Activated CD8-positive, alpha-beta memory T cell treated with anti-CD3 and anti-CD28 coated beads, Interleukin-2, amount 50 U/mL, for 4 hours (primary cell): ENCODE results near the gene KRTAP4-12.
"Not testable (repeated sequence)": the region's sequence is repeated elsewhere in the genome, so short reads cannot be mapped to it uniquely, and the experiment has no call there.

ENCODE experiments used
- DNase-seq: peaks from one replicate; pipeline ENCODE4 v3.0.0-alpha.2; 2020

The KRTAP4-12 gene

DNA sequence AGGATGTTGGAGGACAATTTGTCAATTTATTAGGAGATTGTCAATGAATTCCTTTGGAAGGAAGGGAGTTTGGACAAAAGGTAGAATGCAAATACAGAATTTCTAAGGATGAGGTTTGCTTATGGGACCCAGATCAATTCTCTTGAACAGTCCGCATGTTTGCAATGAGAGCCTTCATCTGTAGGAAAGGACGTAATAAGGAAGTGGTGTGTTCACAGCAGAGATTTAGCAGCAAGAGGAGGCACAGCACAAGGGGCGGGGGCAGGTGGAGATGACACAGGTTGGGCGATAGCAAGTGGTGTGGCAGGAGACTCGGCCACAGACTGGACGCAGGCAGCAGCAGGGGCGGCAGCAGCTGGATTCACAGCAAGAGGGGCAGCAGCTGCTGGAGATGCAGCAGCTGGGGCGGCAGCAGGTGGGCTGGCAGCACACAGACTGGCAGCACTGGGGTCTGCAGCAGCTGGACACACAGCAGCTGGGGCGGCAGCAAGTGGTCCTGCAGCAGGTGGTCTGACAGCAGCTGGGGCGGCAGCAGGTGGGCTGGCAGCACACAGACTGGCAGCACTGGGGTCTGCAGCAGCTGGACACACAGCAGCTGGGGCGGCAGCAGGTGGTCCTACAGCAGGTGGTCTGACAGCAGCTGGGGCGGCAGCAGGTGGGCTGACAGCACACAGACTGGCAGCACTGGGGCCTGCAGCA is 541 bp downstream of the KRTAP4-12 start:
- DNase-seq, result not testable (repeated sequence)

DNA sequence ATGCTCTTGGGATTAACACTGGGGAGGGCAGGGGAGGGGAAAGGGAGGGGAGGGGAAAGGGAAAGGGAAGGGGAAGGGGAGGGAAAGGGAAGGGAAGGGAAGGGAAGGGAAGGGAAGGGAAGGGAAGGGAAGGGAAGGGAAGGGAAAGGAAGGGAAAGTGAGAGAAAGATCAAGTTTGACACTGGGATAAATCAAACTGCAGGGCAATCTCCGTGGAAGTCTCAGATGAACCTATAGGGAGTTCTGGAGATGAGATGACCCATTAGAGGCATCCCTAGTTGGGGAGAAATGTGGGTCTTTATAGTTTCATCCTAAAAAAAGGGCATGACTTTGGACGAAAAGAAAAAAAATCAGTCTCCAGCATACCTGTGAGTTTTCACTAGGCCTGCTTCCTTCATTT is 2.2 kb downstream of the KRTAP4-12 start:
- no peak for DNase-seq

DNA sequence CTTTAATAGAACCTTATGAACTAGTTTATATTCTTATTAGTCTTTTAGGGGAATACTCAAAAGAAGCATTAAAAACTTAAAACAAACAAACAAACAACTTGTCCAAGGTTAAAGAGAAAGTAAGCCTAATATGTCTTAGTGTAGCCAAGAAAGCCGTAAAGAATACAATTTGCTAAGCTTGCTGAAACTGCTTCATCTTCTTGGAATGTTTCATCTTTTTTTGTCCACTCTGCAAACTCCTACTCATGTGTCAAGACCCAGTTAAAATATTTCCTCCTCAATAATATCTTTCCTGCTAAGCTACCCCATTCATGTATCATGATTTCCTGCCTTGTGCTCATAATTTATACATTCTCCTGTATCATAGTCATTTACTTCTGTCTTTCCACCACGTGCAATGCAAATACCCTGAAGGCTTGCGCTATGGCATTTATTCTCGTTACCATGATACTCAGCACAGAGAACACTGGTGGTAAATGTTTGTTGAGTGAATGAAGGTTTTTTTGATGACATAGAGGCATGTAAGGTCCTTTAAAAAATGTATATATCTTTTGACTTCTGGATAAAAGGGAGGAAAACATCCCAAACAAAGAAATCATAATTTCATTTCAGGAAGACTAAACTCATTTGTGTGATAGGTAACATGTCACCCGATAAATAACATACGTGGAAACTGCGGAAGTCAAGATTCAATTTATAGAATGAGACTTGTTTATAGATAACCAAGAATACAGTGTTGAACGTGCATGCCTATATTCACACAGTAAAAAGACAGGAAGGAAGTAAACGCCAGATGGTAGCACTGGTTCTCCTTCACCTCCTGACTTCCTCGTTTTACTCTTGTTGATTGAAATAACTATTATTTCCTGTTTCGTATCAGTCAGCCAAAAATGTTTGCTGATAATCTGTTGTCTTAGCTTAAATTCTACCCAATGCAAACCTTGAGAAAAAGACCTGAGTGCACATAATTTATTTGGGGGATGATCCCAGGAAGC is 4.0 kb downstream of the KRTAP4-12 start:
- DNase-seq, result not testable (repeated sequence)

DNA sequence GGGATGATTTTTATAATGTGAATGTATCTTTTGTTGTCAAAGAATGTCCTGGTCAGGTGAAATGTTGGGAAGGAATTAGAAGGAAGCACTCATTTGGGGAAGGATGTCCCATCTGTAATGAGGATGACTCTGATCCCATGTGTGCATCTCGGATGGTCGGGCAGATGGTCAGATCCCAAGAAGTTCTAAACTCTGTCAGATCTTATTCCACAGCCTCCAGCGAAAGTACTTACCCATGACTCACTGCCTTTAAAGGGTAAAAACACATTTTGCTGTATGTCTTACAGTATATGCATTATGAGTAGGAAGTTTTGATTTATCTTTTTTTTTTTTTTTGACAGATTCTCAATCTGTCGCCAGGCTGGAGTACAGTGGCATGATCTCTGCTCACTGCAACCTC is 5.3 kb downstream of the KRTAP4-12 start:
- no peak for DNase-seq

GRCh38 chr17:41117846-41118386 is 6.1 kb downstream of the KRTAP4-12 start, which contains the start of gene KRTAP4-11:
KRTAP4-11 (minus strand) TSS chr17:41118373; CDS start chr17:41118315, 58 bp downstream.
- DNase-seq, result not testable (repeated sequence)

DNA sequence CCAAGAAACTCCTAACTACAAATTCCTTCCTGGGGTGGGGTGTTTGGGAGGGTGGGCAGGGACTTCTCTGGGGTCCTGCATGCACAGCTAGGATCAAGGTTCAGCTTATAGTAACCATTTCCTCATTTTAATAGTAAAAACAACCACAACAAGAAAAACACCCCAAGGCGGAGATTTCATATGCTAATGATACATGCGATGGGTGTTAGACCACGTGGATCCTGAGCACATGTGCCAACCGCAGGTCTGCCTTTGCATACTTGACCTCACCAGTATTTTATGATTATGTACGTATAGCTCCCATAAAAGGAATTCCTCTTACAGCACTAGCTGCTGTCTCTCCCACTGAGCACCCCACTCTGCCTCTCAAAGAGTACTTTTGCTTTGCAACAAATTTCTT is 7.7 kb downstream of the KRTAP4-12 start:
- no peak for DNase-seq

GRCh38 chr17:41111151-41111885 is 12.7 kb downstream of the KRTAP4-12 start:
- DNase-seq, result no peak

DNA sequence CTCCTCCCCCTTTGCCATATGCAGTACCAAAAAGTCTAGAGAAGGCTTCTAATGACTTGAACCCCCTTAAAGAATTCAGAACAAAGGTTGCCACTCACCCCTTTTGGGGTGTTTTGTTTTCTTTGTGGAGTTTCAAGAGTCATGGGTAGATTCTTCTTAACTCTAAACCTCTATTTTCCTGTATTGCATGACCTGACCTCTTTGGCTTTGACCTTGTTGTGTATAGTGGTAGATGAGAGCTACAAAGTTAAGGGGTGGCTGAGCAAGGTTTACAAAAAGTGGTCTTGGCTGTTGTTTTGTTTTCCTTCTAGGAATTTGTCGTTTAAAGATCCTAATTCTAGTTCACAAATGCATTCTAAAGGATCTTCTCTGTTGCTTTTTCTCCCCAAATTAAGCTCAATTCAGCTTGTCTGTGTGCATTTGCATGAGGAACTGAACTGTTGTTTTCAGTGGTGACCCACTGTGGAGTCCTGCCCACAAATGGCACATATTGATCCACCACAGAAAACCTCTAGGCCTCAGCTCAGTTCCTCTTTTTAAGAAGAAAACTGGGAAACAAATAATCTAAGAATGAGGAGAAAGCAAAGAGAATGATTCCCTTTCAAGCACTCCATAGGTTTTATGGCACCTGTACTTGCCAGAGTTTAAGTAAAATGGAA is 15.1 kb downstream of the KRTAP4-12 start:
- DNase-seq, result not testable (repeated sequence)

- no peak for DNase-seq
Observed at GRCh38 chr17:41107941-41108450, 16.0 kb downstream of the KRTAP4-12 start.

- DNase-seq, result not testable (repeated sequence)
Observed at GRCh38 chr17:41105347-41105746, 18.6 kb downstream of the KRTAP4-12 start, which contains the start of gene KRTAP4-9. KRTAP4-9 (plus strand) TSS chr17:41105389; CDS start chr17:41105389, 0 bp downstream.

GRCh38 chr17:41104386-41105038 is 19.5 kb downstream of the KRTAP4-12 start:
- DNase-seq, result not testable (repeated sequence)

- DNase-seq, result no peak
Observed at GRCh38 chr17:41103896-41104295, 20.1 kb downstream of the KRTAP4-12 start.

DNA sequence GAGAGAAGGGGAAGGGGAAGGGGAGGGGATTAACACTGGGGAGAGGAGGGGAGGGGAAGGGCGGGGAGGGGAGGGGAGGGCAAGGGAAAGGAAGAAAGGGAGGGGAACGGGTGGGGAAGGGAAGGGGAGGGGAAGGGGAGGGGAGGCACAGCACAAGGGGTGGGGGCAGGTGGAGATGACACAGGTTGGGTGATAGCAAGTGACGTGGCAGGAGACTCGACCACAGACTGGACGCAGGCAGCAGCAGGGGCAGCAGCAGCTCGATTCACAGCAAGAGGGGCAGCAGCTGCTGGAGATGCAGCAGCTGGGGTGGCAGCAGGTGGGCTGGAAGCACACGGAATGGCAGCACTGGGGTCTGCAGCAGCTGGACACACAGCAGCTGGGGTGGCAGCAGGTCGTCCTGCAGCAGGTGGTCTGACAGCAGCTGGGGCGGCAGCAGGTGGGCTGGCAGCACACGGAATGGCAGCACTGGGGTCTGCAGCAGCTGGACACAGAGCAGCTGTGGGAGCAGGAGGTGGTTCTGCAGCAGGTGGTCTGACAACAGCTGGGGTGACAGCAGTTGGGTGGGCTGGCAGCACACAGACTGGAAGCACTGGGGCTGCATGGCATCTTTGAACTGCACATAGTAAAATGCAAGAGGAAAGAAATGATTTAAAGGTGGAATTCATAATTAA is 22.3 kb downstream of the KRTAP4-12 start, which contains the start of gene KRTAP4-16:
Gene KRTAP4-16 (minus strand): TSS at position 624 of the 674 bp plus-strand sequence. CDS start 0 bp downstream, at position 624.
- DNase-seq, result no peak

DNA sequence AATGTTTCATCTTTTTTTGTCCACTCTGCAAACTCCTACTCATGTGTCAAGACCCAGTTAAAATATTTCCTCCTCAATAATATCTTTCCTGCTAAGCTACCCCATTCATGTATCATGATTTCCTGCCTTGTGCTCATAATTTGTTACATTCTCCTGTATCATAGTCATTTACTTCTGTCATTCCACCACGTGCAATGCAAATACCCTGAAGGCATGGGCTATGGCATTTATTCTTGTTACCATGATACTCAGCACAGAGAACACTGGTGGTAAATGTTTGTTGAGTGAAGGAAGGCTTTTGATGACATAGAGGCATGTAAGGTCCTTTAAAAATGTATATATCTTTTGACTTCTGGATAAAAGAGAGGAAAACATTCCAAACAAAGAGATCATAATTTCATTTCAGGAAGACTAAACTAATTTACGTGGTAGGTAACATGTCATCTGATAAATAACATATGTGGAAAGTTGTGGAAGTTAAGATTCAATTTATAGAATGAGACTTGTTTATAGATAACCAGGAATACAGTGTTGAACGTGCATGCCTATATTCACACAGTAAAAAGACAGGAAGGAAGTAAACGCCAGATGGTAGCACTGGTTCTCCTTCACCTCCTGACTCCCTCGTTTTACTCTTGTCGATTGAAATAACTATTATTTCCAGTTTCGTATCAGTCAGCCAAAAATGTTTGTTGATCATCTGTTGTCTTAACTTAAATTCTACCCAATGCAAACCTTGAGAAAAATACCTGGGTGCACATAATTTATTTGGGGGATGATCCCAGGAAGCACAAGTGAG is 24.1 kb downstream of the KRTAP4-12 start:
- DNase-seq, result not testable (repeated sequence)

GRCh38 chr17:41098481-41098880 is 25.5 kb downstream of the KRTAP4-12 start:
- no peak for DNase-seq

GRCh38 chr17:41098042-41098441 is 25.9 kb downstream of the KRTAP4-12 start, which contains the start of gene KRTAP4-8:
KRTAP4-8 (minus strand) TSS chr17:41098142; CDS start chr17:41098084, 58 bp downstream.
- no peak for DNase-seq

GRCh38 chr17:41096055-41096454 is 27.9 kb downstream of the KRTAP4-12 start:
- DNase-seq, result no peak

- DNase-seq, result not testable (repeated sequence)
Observed at GRCh38 chr17:41088760-41089352, 35.1 kb downstream of the KRTAP4-12 start.
